Activated T-cell treated with anti-CD3 and anti-CD28 coated beads, Interleukin-2, amount 50 U/mL, for 4 hours (primary cell): ENCODE data around the gene CADPS2. TPM values are rescaled to one million over a fixed set of nuclear protein-coding genes. Genes with fewer than 3 reads are reported as not detected.

ENCODE experiments used
- ATAC-seq, 2 donors: fragments of 200-7000 bp; cut with Tn5 transposase; one replicate each; pipeline ENCODE4 v1.10.0; 2021
- DNase-seq: peaks from one replicate; pipeline ENCODE4 v3.0.0-alpha.2; 2020
- H3K27me3 Mint-ChIP-seq: one replicate; pipeline ENCODE4 v1.8.0; 2021; ENCODE audit warnings: low read depth, mixed read lengths
- H3K36me3 Mint-ChIP-seq: one replicate; pipeline ENCODE4 v1.8.0; 2022; ENCODE audit warnings: mixed read lengths; ENCODE audit not compliant: insufficient read depth
- H3K4me1 Mint-ChIP-seq: one replicate; pipeline ENCODE4 v1.8.0; 2021; ENCODE audit warnings: low read depth, mixed read lengths
- H3K4me3 Mint-ChIP-seq: one replicate; pipeline ENCODE4 v1.8.0; 2021; ENCODE audit warnings: mild to moderate bottlenecking, moderate library complexity, mixed read lengths
- H3K9me3 Mint-ChIP-seq: one replicate; pipeline ENCODE4 v1.8.0; 2021; ENCODE audit warnings: mixed read lengths
- total RNA-seq, 3 donors: library from RNA; stranded (reverse); gene quantifications; one replicate each; pipeline ENCODE4 v1.2.1, GENCODE V29; 2021

The CADPS2 gene
- total RNA-seq, 3 donors from 2014 or later: 0.11 to 0.18 (median 0.16) TPM

- Mint-ChIP-seq H3K9me3 (peaks cover 4% of the 10 kb centered on the region), H3K27me3 (no peaks in the 10 kb centered on the region), H3K4me1 (no peaks in the 10 kb centered on the region), H3K36me3 (no peaks in the 10 kb centered on the region), H3K4me3 (no peak overlapping the region)
- ATAC-seq (no peak), DNase-seq (no peak)
These were observed 307.9 kb downstream of the CADPS2 start for GRCh38 chr7:122578350-122578749.

GRCh38 chr7:122577449-122578003 is 308.7 kb downstream of the CADPS2 start:
- Mint-ChIP-seq H3K36me3 (no peaks in the 10 kb centered on the region), H3K4me3 (no peak overlapping the region), H3K4me1 (no peaks in the 10 kb centered on the region), H3K9me3 (peaks cover 4% of the 10 kb centered on the region), H3K27me3 (no peaks in the 10 kb centered on the region)
- ATAC-seq (no peak), DNase-seq (no peak)

DNA sequence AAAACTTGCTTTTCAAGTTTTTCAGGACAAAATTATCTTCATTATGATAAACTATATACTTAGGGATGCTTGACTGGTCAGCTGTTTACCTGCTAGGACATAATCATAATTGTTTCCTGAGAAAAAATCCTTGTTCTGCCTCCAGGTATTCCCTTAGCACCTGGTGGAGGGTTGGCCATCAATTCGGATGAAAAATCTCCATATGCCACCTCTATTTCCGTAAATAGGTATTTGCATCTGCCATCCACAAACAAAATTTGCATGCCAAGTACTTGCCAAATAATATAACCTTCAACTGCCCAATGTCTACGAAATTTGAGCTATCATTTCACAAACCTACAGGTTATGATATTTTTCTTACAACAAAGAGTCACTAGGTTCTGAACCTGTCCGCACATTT is 313.6 kb downstream of the CADPS2 start:
- DNase-seq (no peak), ATAC-seq (no peak)
- no peak overlapping the region for H3K4me3 Mint-ChIP-seq
- H3K4me1 Mint-ChIP-seq: no peaks in the 10 kb centered on the region
- H3K9me3 Mint-ChIP-seq: peaks cover 4% of the 10 kb centered on the region
- no peaks in the 10 kb centered on the region for H3K36me3 Mint-ChIP-seq
- H3K27me3 Mint-ChIP-seq: no peaks in the 10 kb centered on the region

- no peak for ATAC-seq
- no peaks in the 10 kb centered on the region for H3K27me3 Mint-ChIP-seq
- no peak for DNase-seq
- H3K9me3 Mint-ChIP-seq: peaks cover 9% of the 10 kb centered on the region
- H3K4me1 Mint-ChIP-seq: no peaks in the 10 kb centered on the region
- no peaks in the 10 kb centered on the region for H3K36me3 Mint-ChIP-seq
- H3K4me3 Mint-ChIP-seq: no peak overlapping the region
These were observed 324.9 kb downstream of the CADPS2 start for GRCh38 chr7:122561326-122561725.

DNA sequence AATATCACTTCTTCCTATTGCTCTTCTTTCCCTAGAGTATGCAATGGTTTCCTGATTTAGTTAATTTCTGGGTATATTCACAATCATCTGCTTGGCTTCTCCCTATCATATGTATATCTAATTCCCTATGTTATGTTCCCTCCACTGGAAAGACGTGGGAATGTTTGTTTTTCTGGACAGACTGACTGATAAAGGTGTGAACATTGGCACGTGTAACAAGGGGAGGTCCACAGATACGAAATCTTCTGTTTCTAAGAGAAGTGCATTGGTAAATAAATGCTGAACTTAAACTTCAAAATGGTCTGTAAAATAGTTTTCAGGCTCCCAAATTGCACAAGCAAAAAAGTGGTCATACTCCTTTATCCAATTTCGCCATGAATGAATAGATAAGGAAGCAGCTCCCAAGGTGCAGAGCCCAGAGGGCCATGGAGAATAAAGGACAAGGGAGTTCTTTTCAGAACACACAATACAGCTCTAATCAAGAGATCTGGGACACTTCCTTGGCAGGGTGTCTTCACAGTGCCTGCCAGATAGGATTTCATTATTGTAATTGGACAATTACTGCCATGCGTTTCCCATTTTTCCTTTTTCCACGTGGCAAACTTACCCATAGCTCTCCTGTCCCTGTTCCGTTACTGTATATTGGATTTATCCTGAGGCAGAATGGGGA is 329.3 kb downstream of the CADPS2 start:
- Mint-ChIP-seq H3K36me3 (no peaks in the 10 kb centered on the region), H3K27me3 (no peaks in the 10 kb centered on the region), H3K4me1 (no peaks in the 10 kb centered on the region), H3K9me3 (peaks cover 5% of the 10 kb centered on the region), H3K4me3 (no peak overlapping the region)
- no peak for ATAC-seq
- DNase-seq: no peak

- Mint-ChIP-seq H3K36me3 (no peaks in the 10 kb centered on the region), H3K9me3 (peaks cover 5% of the 10 kb centered on the region), H3K4me1 (no peaks in the 10 kb centered on the region), H3K4me3 (no peak overlapping the region), H3K27me3 (no peaks in the 10 kb centered on the region)
- no peak for DNase-seq
- no peak for ATAC-seq
These were observed 330.0 kb downstream of the CADPS2 start for GRCh38 chr7:122556219-122556618.

- no peaks in the 10 kb centered on the region for H3K4me1 Mint-ChIP-seq
- DNase-seq: no peak
- ATAC-seq: no peak
- H3K9me3 Mint-ChIP-seq: no peaks in the 10 kb centered on the region
- H3K27me3 Mint-ChIP-seq: no peaks in the 10 kb centered on the region
- H3K4me3 Mint-ChIP-seq: no peak overlapping the region
- no peaks in the 10 kb centered on the region for H3K36me3 Mint-ChIP-seq
These were observed 332.5 kb downstream of the CADPS2 start for GRCh38 chr7:122553761-122554160.

GRCh38 chr7:122552769-122553168 is 333.5 kb downstream of the CADPS2 start:
- no peak for ATAC-seq
- H3K4me1 Mint-ChIP-seq: no peaks in the 10 kb centered on the region
- no peaks in the 10 kb centered on the region for H3K36me3 Mint-ChIP-seq
- H3K27me3 Mint-ChIP-seq: no peaks in the 10 kb centered on the region
- no peak for DNase-seq
- H3K9me3 Mint-ChIP-seq: no peaks in the 10 kb centered on the region
- H3K4me3 Mint-ChIP-seq: no peak overlapping the region

- ATAC-seq (no peak), DNase-seq (no peak)
- H3K9me3 Mint-ChIP-seq: no peaks in the 10 kb centered on the region
- no peaks in the 10 kb centered on the region for H3K27me3 Mint-ChIP-seq
- no peaks in the 10 kb centered on the region for H3K4me1 Mint-ChIP-seq
- H3K36me3 Mint-ChIP-seq: no peaks in the 10 kb centered on the region
- H3K4me3 Mint-ChIP-seq: no peak overlapping the region
These were observed 335.7 kb downstream of the CADPS2 start for GRCh38 chr7:122550545-122550944.

- Mint-ChIP-seq H3K9me3 (no peaks in the 10 kb centered on the region), H3K4me3 (no peak overlapping the region), H3K27me3 (no peaks in the 10 kb centered on the region), H3K36me3 (no peaks in the 10 kb centered on the region), H3K4me1 (no peaks in the 10 kb centered on the region)
- ATAC-seq: no peak
- DNase-seq: no peak
These were observed 336.7 kb downstream of the CADPS2 start for GRCh38 chr7:122549578-122549977.

DNA sequence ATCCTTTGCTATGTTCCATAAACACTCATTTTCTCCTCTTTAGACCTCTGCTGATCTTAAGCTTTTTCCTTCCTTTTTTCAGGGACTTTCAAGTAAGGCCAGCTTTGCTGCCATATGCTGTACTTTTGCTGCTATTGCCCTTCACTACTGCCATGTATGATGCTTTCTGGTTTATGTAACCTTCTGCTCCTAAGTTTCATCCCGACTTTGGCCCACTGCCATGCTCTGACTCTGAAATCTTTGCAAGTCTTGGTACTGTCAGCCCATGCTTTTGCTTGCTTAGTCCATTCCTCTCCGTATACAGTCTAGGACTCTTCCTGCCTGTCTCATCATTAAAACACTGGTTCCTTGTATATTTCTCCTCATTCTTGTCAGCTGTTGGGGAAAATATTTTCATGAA is 339.8 kb downstream of the CADPS2 start:
- Mint-ChIP-seq H3K36me3 (no peaks in the 10 kb centered on the region), H3K4me1 (no peaks in the 10 kb centered on the region), H3K4me3 (no peak overlapping the region), H3K9me3 (peaks cover 4% of the 10 kb centered on the region), H3K27me3 (no peaks in the 10 kb centered on the region)
- ATAC-seq (no peak), DNase-seq (no peak)

DNA sequence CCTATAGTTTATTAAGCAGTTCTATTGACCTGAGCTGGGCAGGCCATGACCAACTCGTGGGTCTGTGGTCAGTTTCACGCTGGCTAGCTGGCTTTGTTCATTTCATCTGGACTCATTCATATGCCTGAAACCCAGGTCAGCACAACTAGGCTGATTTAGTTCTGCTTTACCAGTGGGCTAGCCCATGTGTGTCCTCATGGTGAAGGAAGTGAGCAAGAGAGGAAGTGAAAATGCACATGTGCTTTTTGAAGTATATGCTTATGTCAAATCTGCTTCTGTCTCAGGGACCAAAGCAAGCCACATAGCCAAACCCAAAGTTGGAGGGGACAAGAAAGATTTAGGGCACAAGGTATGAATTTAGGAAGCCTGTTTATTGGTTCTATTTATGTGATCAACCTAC is 341.8 kb downstream of the CADPS2 start:
- H3K4me3 Mint-ChIP-seq: no peak overlapping the region
- no peaks in the 10 kb centered on the region for H3K36me3 Mint-ChIP-seq
- H3K4me1 Mint-ChIP-seq: no peaks in the 10 kb centered on the region
- DNase-seq (no peak), ATAC-seq (no peak)
- no peaks in the 10 kb centered on the region for H3K27me3 Mint-ChIP-seq
- peaks cover 4% of the 10 kb centered on the region for H3K9me3 Mint-ChIP-seq

DNA sequence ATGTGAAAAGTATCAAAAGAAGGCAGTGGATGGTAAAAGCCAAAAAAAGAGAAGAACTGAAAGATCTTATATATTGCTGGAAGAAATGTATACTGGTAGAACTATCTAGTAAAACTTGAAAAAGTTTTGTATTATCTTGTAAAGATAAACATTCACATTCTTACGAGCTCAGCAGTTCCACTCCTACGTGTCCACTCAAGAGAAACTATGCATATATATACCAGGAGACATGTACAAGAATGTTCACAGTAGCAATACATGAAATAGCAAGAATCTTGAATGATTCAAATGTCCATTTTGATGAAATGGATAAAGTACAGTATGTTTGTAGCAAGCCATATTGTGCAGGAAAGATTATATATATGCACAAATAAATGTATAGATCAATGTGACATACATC is 342.4 kb downstream of the CADPS2 start:
- peaks cover 4% of the 10 kb centered on the region for H3K9me3 Mint-ChIP-seq
- H3K36me3 Mint-ChIP-seq: no peaks in the 10 kb centered on the region
- no peak overlapping the region for H3K4me3 Mint-ChIP-seq
- no peaks in the 10 kb centered on the region for H3K4me1 Mint-ChIP-seq
- no peaks in the 10 kb centered on the region for H3K27me3 Mint-ChIP-seq
- no peak for ATAC-seq
- no peak for DNase-seq

GRCh38 chr7:122543166-122543565 is 343.1 kb downstream of the CADPS2 start:
- no peak for DNase-seq
- Mint-ChIP-seq H3K4me1 (no peaks in the 10 kb centered on the region), H3K4me3 (no peak overlapping the region), H3K9me3 (peaks cover 4% of the 10 kb centered on the region), H3K36me3 (no peaks in the 10 kb centered on the region), H3K27me3 (no peaks in the 10 kb centered on the region)
- no peak for ATAC-seq

DNA sequence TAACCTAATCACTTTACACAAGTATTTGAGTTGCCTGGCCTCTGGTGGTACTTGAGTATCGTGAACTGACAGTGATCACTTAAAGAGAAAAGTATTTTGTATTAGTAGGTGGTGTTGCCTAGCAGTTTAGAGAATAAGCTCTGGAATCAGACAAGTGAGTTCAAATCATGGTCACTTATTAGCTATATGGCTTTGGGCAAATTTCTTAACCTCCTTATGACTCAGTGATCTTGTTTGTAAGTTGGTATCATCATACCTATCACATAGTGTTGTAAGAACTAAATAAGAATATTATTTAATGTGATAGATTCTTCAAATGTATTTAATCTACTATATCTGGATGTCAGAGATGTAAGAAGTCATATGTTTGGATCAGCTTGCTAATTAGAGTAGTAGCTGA is 351.2 kb downstream of the CADPS2 start:
- no peak overlapping the region for H3K4me3 Mint-ChIP-seq
- DNase-seq: no peak
- no peak for ATAC-seq
- H3K36me3 Mint-ChIP-seq: no peaks in the 10 kb centered on the region
- no peaks in the 10 kb centered on the region for H3K9me3 Mint-ChIP-seq
- no peaks in the 10 kb centered on the region for H3K27me3 Mint-ChIP-seq
- no peaks in the 10 kb centered on the region for H3K4me1 Mint-ChIP-seq
